Gastrocnemius medialis (tissue), 4 donors: ENCODE results near the gene PA2G4. TPM values are rescaled to one million over a fixed set of nuclear protein-coding genes. Genes with fewer than 3 reads are reported as not detected.

ENCODE experiments used
- ATAC-seq, 2 donors: fragments of 150-250 bp; one replicate each; pipeline ENCODE4 v1.9.1; 2016
- DNase-seq, 2 donors: peaks; one replicate each; pipeline ENCODE4 v3.0.0-alpha.2; 2019
- H3K27ac ChIP-seq, 4 donors: fragments of 200-600 bp; sonication (generic); 1 replicate in 1 of 4; 2 replicates in 3 of 4; pipeline ENCODE4 v1.5.1; 2016 to 2018; ENCODE audit warnings: mild to moderate bottlenecking in 2 of 4, moderate library complexity in 1 of 4
- H3K27me3 ChIP-seq, 3 donors: fragments of 200-600 bp; sonication (generic) in 2 of 3; 1 replicate in 1 of 3; 2 replicates in 2 of 3; pipeline versions ENCODE4 v1.5.1 to v1.6.0; 2016 to 2019; ENCODE audit warnings: mild to moderate bottlenecking in 1 of 3, moderate library complexity in 1 of 3
- H3K36me3 ChIP-seq, 2 donors: fragments of 200-600 bp; sonication (generic) in 1 of 2; one replicate each; pipeline ENCODE4 v1.5.1; 2017 to 2018
- H3K4me1 ChIP-seq, 2 donors: fragments of 200-600 bp; sonication (generic) in 1 of 2; one replicate each; pipeline ENCODE4 v1.5.1; 2016 to 2017; ENCODE audit warnings: mild to moderate bottlenecking in 2 of 2
- H3K4me3 ChIP-seq, 4 donors: fragments of 200-600 bp; sonication (generic) in 3 of 4; 1 replicate in 1 of 4; 2 replicates in 3 of 4; pipeline ENCODE4 v1.5.1; 2016 to 2019; ENCODE audit warnings: mild to moderate bottlenecking in 2 of 4
- H3K9me3 ChIP-seq, 3 donors: fragments of 200-600 bp; sonication (generic) in 2 of 3; 1 replicate in 1 of 3; 2 replicates in 2 of 3; pipeline ENCODE4 v1.5.1; 2016 to 2019
- CTCF ChIP-seq, 5 experiments: fragments of 450-650 bp in 3 of 5; fragments of 200-600 bp in 2 of 5; sonication (generic) in 2 of 5; IDR thresholded peaks in 4 of 5; conservative IDR thresholded peaks in 1 of 5; 1 replicate in 4 of 5; 2 replicates in 1 of 5; pipeline ENCODE4 v1.5.1; 2016 to 2019; ENCODE audit warnings: antibody characterized with exemption in 5 of 5, mild to moderate bottlenecking in 3 of 5, moderate library complexity in 3 of 5
- POLR2A ChIP-seq, 2 donors: fragments of 450-650 bp; IDR thresholded peaks; one replicate each; pipeline ENCODE4 v1.6.1; 2017; ENCODE audit warnings: antibody characterized with exemption in 2 of 2, mild to moderate bottlenecking in 2 of 2, moderate library complexity in 2 of 2
- in situ Hi-C, 4 donors: fragments of 200-750 bp; cut with MboI; loops; one replicate each; pipeline versions ENCODE4 v1.15.0 to v1.8.0; 2017; ENCODE audit warnings: low sequenced_read_pairs in 4 of 4
- intact Hi-C: fragments of 100-400 bp; cut with DNase I; formaldehyde crosslinking; loops from one replicate; pipeline ENCODE4 v1.15.1; 2023; ENCODE audit warnings: low total_unique reads
- total RNA-seq, 4 donors: library from RNA; depleted of rRNA; stranded (reverse); fragments of >200 nt; gene quantifications; one replicate each; pipeline versions ENCODE4 v1.1.0 to v1.2.3, GENCODE V29; 2016

The PA2G4 gene
- total RNA-seq, 4 donors from 2014 or later, result 109 to 204 (median 127) TPM

GRCh38 chr12:56082967-56083366 is 21.4 kb upstream of the PA2G4 start:
- Histone ChIP-seq H3K27ac (no peak overlapping the region), H3K4me1 (peaks cover 3 to 19% of the 10 kb centered on the region in 2 donors), H3K9me3 (no peaks in the 10 kb centered on the region), H3K4me3 (no peak overlapping the region), H3K36me3 (no peaks in the 10 kb centered on the region), H3K27me3 (peaks cover 10 to 24% (median 12%) of the 10 kb centered on the region in 3 donors)
- no peak for DNase-seq
- no peak for TF ChIP-seq CTCF (IDR thresholded peaks at IDR 0.05 in 4 of 5, conservative IDR thresholded peaks at IDR 0.05 in 1 of 5)
- no peak for TF ChIP-seq POLR2A (IDR thresholded peaks at IDR 0.05)
- intact Hi-C loops, result no loop called here
- ATAC-seq, result no peak
- in situ Hi-C loops, result no loop called here

- no peak for ATAC-seq
- no peak overlapping the region for H3K27ac ChIP-seq
- peaks cover 8 to 14% (median 10%) of the 10 kb centered on the region in 3 donors for H3K27me3 ChIP-seq
These were observed 19.3 kb upstream of the PA2G4 start for GRCh38 chr12:56084958-56085543.

GRCh38 chr12:56086096-56086495 is 18.3 kb upstream of the PA2G4 start:
- Histone ChIP-seq H3K27me3 (peaks cover 0 to 3% (median 0%) of the 10 kb centered on the region in 3 donors), H3K9me3 (no peaks in the 10 kb centered on the region), H3K36me3 (no peaks in the 10 kb centered on the region), H3K27ac (no peak overlapping the region), H3K4me3 (no peak overlapping the region), H3K4me1 (no peaks in the 10 kb centered on the region)
- in situ Hi-C loops, result no loop called here
- no peak for ATAC-seq
- TF ChIP-seq POLR2A (IDR thresholded peaks at IDR 0.05) (no peak), CTCF (IDR thresholded peaks at IDR 0.05 in 4 of 5, conservative IDR thresholded peaks at IDR 0.05 in 1 of 5) (no peak)
- DNase-seq, result no peak
- intact Hi-C loops, result no loop called here

More at GRCh38 chr12:56084958-56085543, 19.3 kb upstream of the PA2G4 start:
- Histone ChIP-seq H3K4me1 (peaks cover 0 to 3% of the 10 kb centered on the region in 2 donors), H3K9me3 (no peaks in the 10 kb centered on the region), H3K4me3 (no peak overlapping the region), H3K36me3 (no peaks in the 10 kb centered on the region)
- intact Hi-C loops (no loop called here), in situ Hi-C loops (no loop called here)
- DNase-seq, result no peak
- no peak for TF ChIP-seq CTCF (IDR thresholded peaks at IDR 0.05 in 4 of 5, conservative IDR thresholded peaks at IDR 0.05 in 1 of 5)
- no peak for TF ChIP-seq POLR2A (IDR thresholded peaks at IDR 0.05)

GRCh38 chr12:56086608-56087007 is 17.8 kb upstream of the PA2G4 start:
- TF ChIP-seq POLR2A (IDR thresholded peaks at IDR 0.05), result no peak
- TF ChIP-seq CTCF (IDR thresholded peaks at IDR 0.05 in 4 of 5, conservative IDR thresholded peaks at IDR 0.05 in 1 of 5), result no peak
- intact Hi-C loops, result no loop called here
- no peak overlapping the region for H3K27ac ChIP-seq
- ATAC-seq, result no peak
- H3K9me3 ChIP-seq, result no peaks in the 10 kb centered on the region
- DNase-seq, result no peak
- no peaks in the 10 kb centered on the region for H3K27me3 ChIP-seq
- no peaks in the 10 kb centered on the region for H3K4me1 ChIP-seq
- H3K4me3 ChIP-seq, result no peak overlapping the region
- in situ Hi-C loops, result no loop called here
- no peaks in the 10 kb centered on the region for H3K36me3 ChIP-seq

GRCh38 chr12:56087220-56087619 is 17.1 kb upstream of the PA2G4 start:
- DNase-seq (peak in 1 of 2 donors; percentile 48), ATAC-seq (peak in 1 of 2 donors; percentile 51)
- no peaks in the 10 kb centered on the region for H3K4me1 ChIP-seq
- no peaks in the 10 kb centered on the region for H3K36me3 ChIP-seq
- no peaks in the 10 kb centered on the region for H3K9me3 ChIP-seq
- TF ChIP-seq POLR2A (IDR thresholded peaks at IDR 0.05) (no peak), CTCF (IDR thresholded peaks at IDR 0.05 in 4 of 5, conservative IDR thresholded peaks at IDR 0.05 in 1 of 5) (no peak)
- intact Hi-C loops, result no loop called here
- no peak overlapping the region for H3K4me3 ChIP-seq
- H3K27me3 ChIP-seq, result no peaks in the 10 kb centered on the region
- H3K27ac ChIP-seq, result no peak overlapping the region
- in situ Hi-C loops, result no loop called here
